Psoas muscle (tissue), 8 donors: ENCODE measurements around the gene OAS3. TPM values are rescaled to one million over a fixed set of nuclear protein-coding genes. Genes with fewer than 3 reads are reported as not detected.

Experiments
- ATAC-seq, 4 donors: fragments of 200-7000 bp; cut with Tn5 transposase; one replicate each; pipeline ENCODE4 v1.9.1; 2020; ENCODE audit warnings: moderate library complexity in 3 of 4, mild to moderate bottlenecking in 2 of 4
- DNase-seq, 2 donors: peaks; one replicate each; pipeline ENCODE4 v3.0.0-alpha.2; 2020
- H3K27ac ChIP-seq: fragments of 200-600 bp; one replicate; pipeline ENCODE4 v1.8.0; 2022
- H3K27me3 ChIP-seq, 3 donors: fragments of 200-600 bp in 1 of 3; one replicate each; pipeline versions ENCODE4 v1.6.1 to v1.8.0; 2013 to 2022; ENCODE audit warnings: low read length in 2 of 3, mild to moderate bottlenecking in 2 of 3, moderate library complexity in 1 of 3; ENCODE audit not compliant: insufficient read depth in 3 of 3
- H3K36me3 ChIP-seq, 2 donors: fragments of 200-600 bp in 1 of 2; one replicate each; pipeline versions ENCODE4 v1.6.1 to v1.8.0; 2013 to 2022; ENCODE audit warnings: low read depth in 1 of 2, mild to moderate bottlenecking in 1 of 2, moderate library complexity in 1 of 2; ENCODE audit not compliant: insufficient read depth in 1 of 2
- H3K4me1 ChIP-seq: fragments of 200-600 bp; one replicate; pipeline ENCODE4 v1.8.0; 2022
- H3K4me3 ChIP-seq: fragments of 200-600 bp; one replicate; pipeline ENCODE4 v1.8.0; 2022; ENCODE audit warnings: mild to moderate bottlenecking
- H3K9me3 ChIP-seq: fragments of 200-600 bp; one replicate; pipeline ENCODE4 v1.8.0; 2022
- CTCF ChIP-seq: fragments of 200-600 bp; IDR thresholded peaks from one replicate; pipeline ENCODE4 v1.8.0; 2022; ENCODE audit warnings: antibody characterized with exemption
- WGBS, 3 donors: extraction: QIAGEN DNeasy Blood & Tissue Kit; methylation state at CpG; one replicate each; pipeline versions ENCODE4 v1.1.6 to v1.1.7; 2013; 5-methylcytosine and 5-hydroxymethylcytosine counted together
- intact Hi-C, 2 donors: fragments of 100-400 bp; cut with DNase I; formaldehyde crosslinking; loops; one replicate each; pipeline versions ENCODE4 v1.11.0 to v1.14.2; 2022
- polyA plus RNA-seq, 3 donors: library from polyadenylated mRNA; stranded (reverse); fragments of 200-250 nt; gene quantifications; one replicate each; pipeline ENCODE4 v1.2.3, GENCODE V29; 2013
- total RNA-seq, 4 donors: library from RNA; stranded (reverse); fragmentation: NEBNext Ultra II Directional in 2 of 4; extraction: Animal tissue kit (Norgen Biotek cat#: 25700) in 2 of 4; gene quantifications; one replicate each; pipeline versions ENCODE4 v1.2.1 to v1.2.4, GENCODE V29; 2021 to 2023
- donor health status: healthy with polysubstance abuse.
- donor health status: DM: no; HTN: no; CAD: no; lungs with moderate emphysema.
- donor health status: Bipolar disorder and iron deficiency.
- donor health status: healthy.
- donor health status: DM: yes; HTN: yes; CAD: no.
- donor health status: DM: no; HTN: no; CAD: no.
- donor health status: DM: no; HTN: no; CAD: no.
- donor health status: DM: yes; HTN: yes; CAD: no.

OAS3 gene
- total and polyA plus RNA-seq, 7 donors: 1.1 to 6.7 (median 1.7) TPM

- ATAC-seq: peak in 3 of 4 donors; percentile 70 to 85 (median 77)
- Histone ChIP-seq H3K36me3 (no peaks in the 10 kb centered on the region), H3K9me3 (peaks cover 8% of the 10 kb centered on the region), H3K4me1 (no peaks in the 10 kb centered on the region), H3K27ac (peak within 1 kb of the TSS; percentile 53), H3K4me3 (peak within 1 kb of the TSS; percentile 62), H3K27me3 (peaks cover 0 to 4% (median 0%) of the 10 kb centered on the region in 3 donors)
- WGBS, 3 donors: 28 to 40% (median 38%) methylated on average over 19 of the region's 19 CpGs
- TF ChIP-seq CTCF: no peak
- intact Hi-C loops: no loop called here
- peak; percentile 39 to 54 for DNase-seq
Measured at GRCh38 chr12:112978163-112979040, 40.1 kb downstream of the OAS3 start, which contains the start of gene OAS2. Gene OAS2, plus strand, starts transcription at chr12:112978519. Its CDS starts 90 bp downstream, at chr12:112978609.

- ATAC-seq: peak in 1 of 4 donors; percentile 56
- DNase-seq: no peak
- Histone ChIP-seq H3K27me3 (peaks cover 0 to 4% (median 0%) of the 10 kb centered on the region in 3 donors), H3K36me3 (no peaks in the 10 kb centered on the region), H3K4me3 (peak overlapping the region; percentile 62), H3K27ac (peak overlapping the region; percentile 30), H3K4me1 (no peaks in the 10 kb centered on the region), H3K9me3 (peaks cover 8% of the 10 kb centered on the region)
- no peak for TF ChIP-seq CTCF
- 56 to 65% (median 57%) methylated on average over 6 of the region's 6 CpGs for WGBS, 3 donors
- intact Hi-C loops: no loop called here
Measured at GRCh38 chr12:112979041-112979680, 40.9 kb downstream of the OAS3 start.

- H3K4me3 ChIP-seq: no peak overlapping the region
- 65 to 80% (median 67%) methylated on average over 4 of the region's 4 CpGs for WGBS, 3 donors
Measured at GRCh38 chr12:112980491-112981158, 42.4 kb downstream of the OAS3 start.

More at GRCh38 chr12:112980491-112981158, 42.4 kb downstream of the OAS3 start:
- peaks cover 8% of the 10 kb centered on the region for H3K9me3 ChIP-seq
- no peaks in the 10 kb centered on the region for H3K27me3 ChIP-seq
- H3K36me3 ChIP-seq: no peaks in the 10 kb centered on the region
- ATAC-seq (no peak), DNase-seq (no peak)
- no peak overlapping the region for H3K27ac ChIP-seq
- no peak for TF ChIP-seq CTCF
- intact Hi-C loops: no loop called here
- no peaks in the 10 kb centered on the region for H3K4me1 ChIP-seq
